Upper lobe of left lung (tissue), 4 donors: ENCODE measurements around the gene R3HDM2.

Source experiments
- POLR2A ChIP-seq, 4 donors: fragments of 450-650 bp; IDR thresholded peaks; one replicate each; pipeline ENCODE4 v1.5.1; 2016 to 2017; ENCODE audit warnings: antibody characterized with exemption in 4 of 4, mild to moderate bottlenecking in 2 of 4
- TF ChIP-seq, protein P1 (sequence below), 6 experiments: fragments of 450-650 bp in 4 of 6; fragments of 200-600 bp in 2 of 6; sonication (generic) in 2 of 6; IDR thresholded peaks; one replicate each; pipeline ENCODE4 v1.5.1; 2016 to 2019; ENCODE audit warnings: antibody characterized with exemption in 6 of 6

DNA sequence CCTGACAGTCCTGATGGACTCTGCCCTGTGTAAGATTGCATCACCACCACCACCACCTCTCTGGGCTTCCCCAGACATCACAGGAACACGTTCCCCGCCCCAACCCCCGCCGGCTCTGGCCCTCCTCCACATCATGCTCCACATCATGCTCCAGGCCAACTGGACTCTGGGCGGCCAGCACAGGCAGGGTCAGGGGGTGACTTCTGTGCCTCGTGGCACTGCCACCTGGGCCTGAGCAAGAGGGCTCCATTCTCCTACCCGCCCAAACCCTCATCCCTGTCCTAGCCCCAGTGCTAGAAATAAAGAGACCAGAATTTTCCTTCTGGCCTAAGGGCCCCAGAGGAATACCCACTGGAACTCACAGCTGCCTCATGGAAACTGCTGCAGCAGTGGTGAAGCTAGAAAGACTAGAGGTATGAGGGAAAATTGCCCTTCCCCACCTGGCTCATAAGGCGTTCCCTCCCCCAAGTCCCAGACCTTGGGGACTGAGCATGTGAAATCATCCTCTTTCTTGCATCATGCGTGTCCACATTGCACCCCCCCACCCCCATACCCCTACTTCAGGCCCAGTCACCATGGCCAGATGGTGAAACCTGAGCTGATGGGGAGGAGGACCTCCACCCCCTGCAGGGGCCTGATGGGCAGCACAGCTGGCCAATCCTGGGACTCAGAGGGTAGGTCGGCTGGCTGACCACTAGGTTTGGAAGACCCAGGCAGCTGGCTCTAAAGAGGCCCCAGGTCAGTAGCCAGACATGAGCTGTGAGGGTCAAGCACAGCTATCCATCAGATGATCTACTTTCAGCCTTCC lies 23.9 kb upstream of the R3HDM2 start, which contains the start of gene INHBE:
- TF ChIP-seq, protein P1, sequence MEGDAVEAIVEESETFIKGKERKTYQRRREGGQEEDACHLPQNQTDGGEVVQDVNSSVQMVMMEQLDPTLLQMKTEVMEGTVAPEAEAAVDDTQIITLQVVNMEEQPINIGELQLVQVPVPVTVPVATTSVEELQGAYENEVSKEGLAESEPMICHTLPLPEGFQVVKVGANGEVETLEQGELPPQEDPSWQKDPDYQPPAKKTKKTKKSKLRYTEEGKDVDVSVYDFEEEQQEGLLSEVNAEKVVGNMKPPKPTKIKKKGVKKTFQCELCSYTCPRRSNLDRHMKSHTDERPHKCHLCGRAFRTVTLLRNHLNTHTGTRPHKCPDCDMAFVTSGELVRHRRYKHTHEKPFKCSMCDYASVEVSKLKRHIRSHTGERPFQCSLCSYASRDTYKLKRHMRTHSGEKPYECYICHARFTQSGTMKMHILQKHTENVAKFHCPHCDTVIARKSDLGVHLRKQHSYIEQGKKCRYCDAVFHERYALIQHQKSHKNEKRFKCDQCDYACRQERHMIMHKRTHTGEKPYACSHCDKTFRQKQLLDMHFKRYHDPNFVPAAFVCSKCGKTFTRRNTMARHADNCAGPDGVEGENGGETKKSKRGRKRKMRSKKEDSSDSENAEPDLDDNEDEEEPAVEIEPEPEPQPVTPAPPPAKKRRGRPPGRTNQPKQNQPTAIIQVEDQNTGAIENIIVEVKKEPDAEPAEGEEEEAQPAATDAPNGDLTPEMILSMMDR (IDR thresholded peaks at IDR 0.05): no peak
- no peak for TF ChIP-seq POLR2A (IDR thresholded peaks at IDR 0.05)
